Keratinocyte (primary cell): Measurements from ENCODE around the gene TNS3.

Experiments used
- EZH2 ChIP-seq: IDR thresholded peaks from one replicate; pipeline ENCODE4 v1.6.1; 2012; ENCODE audit warnings: inconsistent platforms, mild to moderate bottlenecking, low read length, moderate library complexity
- TF ChIP-seq, protein P1 (sequence below), 3 experiments: IDR thresholded peaks in 1 of 3; conservative IDR thresholded peaks in 1 of 3; optimal IDR thresholded peaks in 1 of 3; 2 replicates in 2 of 3; 3 replicates in 1 of 3; pipeline versions ENCODE3 to v1.5.1; 2011; ENCODE audit warnings: low read length in 3 of 3, mild to moderate bottlenecking in 3 of 3, moderate library complexity in 2 of 3, control low read depth in 1 of 3, inconsistent platforms in 1 of 3; ENCODE audit not compliant: insufficient read depth in 2 of 3; ENCODE audit errors: extremely low read depth in 1 of 3

DNA sequence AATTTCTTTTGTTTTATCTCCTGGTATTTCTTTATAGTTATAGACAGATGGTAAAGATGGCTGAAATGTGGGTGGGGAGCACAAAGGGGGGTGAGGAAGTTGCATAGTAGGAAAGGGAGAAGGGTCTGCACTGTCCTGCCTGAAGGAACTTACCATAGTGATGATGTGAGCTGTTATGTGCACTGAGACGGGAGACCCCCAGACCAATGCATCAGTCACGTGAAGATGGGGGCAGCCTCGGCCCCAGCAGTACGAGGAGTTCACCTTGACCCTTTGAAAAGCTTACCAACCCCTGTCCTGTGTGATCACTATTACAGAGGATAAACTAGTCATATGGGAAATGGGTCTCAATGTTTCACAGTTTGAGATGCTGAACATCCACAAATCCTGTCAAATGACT, 316.3 kb downstream of the TNS3 start:
- TF ChIP-seq, protein P1, sequence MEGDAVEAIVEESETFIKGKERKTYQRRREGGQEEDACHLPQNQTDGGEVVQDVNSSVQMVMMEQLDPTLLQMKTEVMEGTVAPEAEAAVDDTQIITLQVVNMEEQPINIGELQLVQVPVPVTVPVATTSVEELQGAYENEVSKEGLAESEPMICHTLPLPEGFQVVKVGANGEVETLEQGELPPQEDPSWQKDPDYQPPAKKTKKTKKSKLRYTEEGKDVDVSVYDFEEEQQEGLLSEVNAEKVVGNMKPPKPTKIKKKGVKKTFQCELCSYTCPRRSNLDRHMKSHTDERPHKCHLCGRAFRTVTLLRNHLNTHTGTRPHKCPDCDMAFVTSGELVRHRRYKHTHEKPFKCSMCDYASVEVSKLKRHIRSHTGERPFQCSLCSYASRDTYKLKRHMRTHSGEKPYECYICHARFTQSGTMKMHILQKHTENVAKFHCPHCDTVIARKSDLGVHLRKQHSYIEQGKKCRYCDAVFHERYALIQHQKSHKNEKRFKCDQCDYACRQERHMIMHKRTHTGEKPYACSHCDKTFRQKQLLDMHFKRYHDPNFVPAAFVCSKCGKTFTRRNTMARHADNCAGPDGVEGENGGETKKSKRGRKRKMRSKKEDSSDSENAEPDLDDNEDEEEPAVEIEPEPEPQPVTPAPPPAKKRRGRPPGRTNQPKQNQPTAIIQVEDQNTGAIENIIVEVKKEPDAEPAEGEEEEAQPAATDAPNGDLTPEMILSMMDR (optimal IDR thresholded peaks at IDR 0.05 in 1 of 3, IDR thresholded peaks at IDR 0.05 in 1 of 3, conservative IDR thresholded peaks at IDR 0.05 in 1 of 3; ENCODE audit: extremely low read depth in 1 of 3, insufficient read depth in 2 of 3, low read length in 3 of 3): no peak
- TF ChIP-seq EZH2: no peak
